ENCODE data around the gene LRCH1. TPM values are rescaled to one million over a fixed set of nuclear protein-coding genes. Genes with fewer than 3 reads are reported as not detected.

LRCH1 gene
- total and polyA plus RNA-seq, 8 donors: 2.0 to 10.5 (median 3.8) TPM

DNA sequence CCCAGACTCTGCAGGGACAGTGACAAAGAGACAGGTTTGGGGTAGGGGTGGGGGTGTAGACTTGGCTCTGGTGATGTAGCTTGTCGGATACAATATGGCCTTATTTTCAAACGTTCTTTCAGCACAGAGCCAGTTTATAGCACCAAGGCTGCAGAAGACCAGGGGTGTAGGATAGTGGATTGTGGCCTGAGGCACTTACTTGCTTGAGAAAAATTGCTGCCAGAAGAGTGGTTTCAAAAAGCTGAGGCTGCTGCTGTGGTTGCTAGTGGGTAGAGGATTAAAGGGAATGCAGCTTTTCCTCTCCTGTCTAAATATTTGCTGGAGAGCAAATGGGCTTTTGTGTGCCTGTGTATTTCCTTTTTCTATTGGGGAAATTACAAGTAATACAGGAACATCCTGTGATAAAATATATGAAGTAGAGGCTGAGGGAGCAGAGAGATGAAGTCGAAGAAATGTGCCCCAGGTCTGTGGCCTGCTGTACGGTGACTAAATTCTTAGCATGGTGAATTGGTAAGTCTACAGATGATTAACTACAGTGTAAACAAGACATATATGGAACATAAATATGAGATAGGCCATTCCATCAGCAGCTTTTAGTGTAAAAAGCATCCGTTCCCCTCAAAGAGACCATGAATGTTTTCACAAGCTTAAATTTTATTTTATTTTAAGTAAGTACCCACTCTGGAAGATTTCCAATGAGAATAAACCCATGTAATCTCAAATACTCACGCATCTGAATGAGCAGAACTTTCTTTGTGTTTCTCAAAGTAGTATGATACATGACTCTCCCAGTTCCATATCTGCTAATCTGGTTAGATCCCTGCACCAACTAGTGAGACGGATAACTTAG lies 112.9 kb downstream of the LRCH1 start:
- intact Hi-C loops (cut with DNase I): no loop called here
- TF ChIP-seq, protein P1, sequence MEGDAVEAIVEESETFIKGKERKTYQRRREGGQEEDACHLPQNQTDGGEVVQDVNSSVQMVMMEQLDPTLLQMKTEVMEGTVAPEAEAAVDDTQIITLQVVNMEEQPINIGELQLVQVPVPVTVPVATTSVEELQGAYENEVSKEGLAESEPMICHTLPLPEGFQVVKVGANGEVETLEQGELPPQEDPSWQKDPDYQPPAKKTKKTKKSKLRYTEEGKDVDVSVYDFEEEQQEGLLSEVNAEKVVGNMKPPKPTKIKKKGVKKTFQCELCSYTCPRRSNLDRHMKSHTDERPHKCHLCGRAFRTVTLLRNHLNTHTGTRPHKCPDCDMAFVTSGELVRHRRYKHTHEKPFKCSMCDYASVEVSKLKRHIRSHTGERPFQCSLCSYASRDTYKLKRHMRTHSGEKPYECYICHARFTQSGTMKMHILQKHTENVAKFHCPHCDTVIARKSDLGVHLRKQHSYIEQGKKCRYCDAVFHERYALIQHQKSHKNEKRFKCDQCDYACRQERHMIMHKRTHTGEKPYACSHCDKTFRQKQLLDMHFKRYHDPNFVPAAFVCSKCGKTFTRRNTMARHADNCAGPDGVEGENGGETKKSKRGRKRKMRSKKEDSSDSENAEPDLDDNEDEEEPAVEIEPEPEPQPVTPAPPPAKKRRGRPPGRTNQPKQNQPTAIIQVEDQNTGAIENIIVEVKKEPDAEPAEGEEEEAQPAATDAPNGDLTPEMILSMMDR (IDR thresholded peaks at IDR 0.05): no peak
- FAIRE-seq (no peak), DNase-seq (no peak), ATAC-seq (peak in 3 of 4 donors; percentile 45 to 78 (median 64))
- H3K4me3 ChIP-seq: no peak overlapping the region
- H3K27ac ChIP-seq: peak overlapping the region in 2 of 4 donors; percentile 3 to 15
- no peaks in the 10 kb centered on the region for H3K9me3 ChIP-seq
- 27 to 30% methylated on average over 7 of the region's 7 CpGs for WGBS, 2 donors
- H3K4me1 ChIP-seq: peaks cover 13 to 48% (median 30%) of the 10 kb centered on the region in 3 donors
- H3K36me3 ChIP-seq: no peaks in the 10 kb centered on the region
- no peaks in the 10 kb centered on the region for H3K27me3 ChIP-seq

DNA sequence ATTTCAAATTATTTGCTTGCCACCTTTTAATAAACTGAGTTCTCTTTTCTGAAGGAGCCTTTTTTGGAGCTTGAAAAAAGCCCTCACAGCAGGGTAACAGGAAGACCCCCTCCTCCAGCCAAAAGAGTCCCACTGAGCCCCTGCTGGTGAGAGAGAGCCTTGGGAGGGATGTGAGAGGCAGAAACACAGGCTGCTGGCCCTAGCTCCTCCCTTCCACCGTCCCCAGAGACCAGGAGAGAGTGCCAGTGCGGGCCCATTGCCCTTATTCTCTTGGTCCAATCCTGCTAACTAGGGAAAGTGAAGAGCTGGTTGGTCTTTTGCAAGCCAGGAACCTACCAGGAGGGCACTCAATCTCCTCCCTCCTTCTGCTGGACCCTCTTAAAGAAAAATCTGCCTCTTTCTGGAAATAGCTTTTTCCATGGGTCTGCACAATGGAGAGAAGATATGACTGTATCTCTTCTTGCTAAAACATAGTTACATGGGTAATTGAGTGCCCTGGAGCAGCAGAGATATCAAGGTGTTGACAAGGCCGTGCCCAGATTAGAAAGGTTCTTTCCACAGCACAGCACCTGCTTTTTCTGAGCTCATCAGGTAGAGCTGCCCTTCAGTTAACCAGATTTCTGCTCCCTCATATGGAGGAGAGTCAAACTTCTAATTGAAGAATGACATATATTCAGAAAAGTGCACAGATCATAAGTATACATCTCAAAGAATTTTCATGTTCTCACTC lies 113.9 kb downstream of the LRCH1 start:
- H3K4me1 ChIP-seq: peaks cover 13 to 46% (median 24%) of the 10 kb centered on the region in 3 donors
- H3K27me3 ChIP-seq: no peaks in the 10 kb centered on the region
- peak; percentile 61 to 64 (median 63) for ATAC-seq
- no peak for DNase-seq
- no peak for FAIRE-seq
- TF ChIP-seq, protein P1 (IDR thresholded peaks at IDR 0.05): no peak
- WGBS, 2 donors: 51 to 61% methylated on average over 3 of the region's 3 CpGs
- H3K36me3 ChIP-seq: no peaks in the 10 kb centered on the region
- H3K4me3 ChIP-seq: no peak overlapping the region
- H3K9me3 ChIP-seq: no peaks in the 10 kb centered on the region
- H3K27ac ChIP-seq: no peak overlapping the region
- intact Hi-C loops (cut with DNase I): no loop called here

DNA sequence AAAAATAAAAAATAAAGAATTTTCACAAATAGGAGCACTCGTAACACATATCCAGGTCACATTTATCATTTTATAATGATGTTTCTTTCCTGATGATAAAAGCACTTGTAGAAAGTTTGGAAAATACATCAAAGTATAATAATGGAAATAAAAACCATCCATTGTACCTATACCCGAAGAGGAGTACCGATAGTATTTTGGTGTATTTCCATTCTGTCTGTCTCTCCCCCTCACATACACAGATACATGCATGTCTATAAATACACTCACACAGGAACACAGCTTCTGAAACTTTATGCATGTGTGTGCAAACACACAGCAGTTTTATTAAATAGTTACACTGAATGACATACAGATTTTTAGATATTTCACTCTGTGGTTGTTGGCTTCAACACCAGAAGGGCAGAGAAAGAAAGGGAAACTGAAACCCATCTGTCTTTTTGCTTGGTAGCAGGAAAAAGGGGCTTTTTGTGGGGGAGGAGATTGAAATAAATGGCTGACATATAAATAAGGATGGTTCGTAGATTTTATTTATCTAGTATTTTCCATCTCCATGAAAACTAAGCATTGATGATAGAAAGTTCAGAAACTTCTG lies 114.8 kb downstream of the LRCH1 start:
- H3K27ac ChIP-seq: peak overlapping the region in 1 of 4 donors; percentile 20

DNA sequence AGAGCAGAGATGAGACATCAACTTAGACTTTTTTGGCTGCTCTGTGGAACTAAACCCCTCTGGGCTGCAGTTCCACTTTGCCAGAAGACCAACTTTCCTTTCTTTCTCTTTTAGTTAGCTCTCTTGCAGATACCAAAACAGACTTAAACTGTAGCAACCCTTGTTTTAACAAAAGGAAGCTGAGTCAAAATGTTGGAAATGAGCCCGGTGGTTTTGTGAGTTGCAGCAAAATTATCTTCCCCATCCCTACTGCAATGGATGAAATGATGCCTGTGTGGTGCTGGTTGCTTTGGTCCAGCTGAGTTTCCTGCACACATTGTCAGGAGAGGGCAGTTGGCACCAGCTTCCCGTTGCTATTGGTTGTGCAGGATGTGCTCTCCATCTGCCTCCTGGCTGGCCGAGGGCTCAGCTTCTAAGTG lies 115.3 kb downstream of the LRCH1 start:
- 70 to 78% methylated on average over 3 of the region's 3 CpGs for WGBS, 2 donors
- H3K27ac ChIP-seq: peak overlapping the region in 1 of 4 donors; percentile 20
- no peak overlapping the region for H3K4me3 ChIP-seq
- intact Hi-C loops (cut with DNase I): no loop called here
- H3K27me3 ChIP-seq: no peaks in the 10 kb centered on the region
- DNase-seq (peak in 1 of 6 donors; percentile 37), FAIRE-seq (no peak), ATAC-seq (peak in 2 of 4 donors; percentile 44)
- H3K4me1 ChIP-seq: peaks cover 13 to 33% (median 18%) of the 10 kb centered on the region in 3 donors
- TF ChIP-seq, protein P1 (IDR thresholded peaks at IDR 0.05): no peak
- H3K36me3 ChIP-seq: no peaks in the 10 kb centered on the region
- no peaks in the 10 kb centered on the region for H3K9me3 ChIP-seq

More for the DNA sequence above, 114.8 kb downstream of the LRCH1 start:
- Histone ChIP-seq H3K4me3 (no peak overlapping the region), H3K4me1 (peaks cover 13 to 37% (median 24%) of the 10 kb centered on the region in 3 donors), H3K36me3 (no peaks in the 10 kb centered on the region), H3K27me3 (no peaks in the 10 kb centered on the region), H3K9me3 (no peaks in the 10 kb centered on the region)
- ATAC-seq: peak in 1 of 4 donors; percentile 46
- TF ChIP-seq, protein P1 (IDR thresholded peaks at IDR 0.05): no peak
- WGBS, 2 donors: 80 to 81% methylated on average over 4 of the region's 4 CpGs
- no peak for DNase-seq
- FAIRE-seq: no peak
- intact Hi-C loops (cut with DNase I): no loop called here

Measured in pancreas (tissue), 10 donors.